ENCODE measurements around the gene MFAP4.

MFAP4 gene

DNA sequence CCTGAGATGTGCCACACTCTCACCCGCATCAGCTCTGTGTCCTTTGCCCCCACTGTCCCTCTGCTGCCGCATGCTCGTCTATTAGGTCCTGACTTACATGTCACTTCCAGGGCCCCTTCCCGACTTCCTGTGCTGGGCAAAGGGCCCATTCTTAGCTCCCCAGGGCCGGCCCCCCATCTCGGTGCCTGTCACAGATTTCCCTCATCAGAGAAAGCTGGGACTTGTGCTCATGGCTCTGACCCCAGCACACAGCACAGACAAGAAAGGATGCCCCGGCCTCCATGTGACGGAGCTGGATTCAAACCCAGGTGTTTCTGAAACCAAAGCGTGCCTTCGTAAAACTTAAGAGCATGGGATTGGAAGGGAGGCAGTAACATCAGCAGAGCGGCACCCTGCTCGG, 14.6 kb downstream of the MFAP4 start:
- no peaks in the 10 kb centered on the region for H3K27me3 ChIP-seq
- peaks cover 46% of the 10 kb centered on the region for H3K4me1 ChIP-seq
- H3K4me3 ChIP-seq, result no peak overlapping the region
- TF ChIP-seq Cebpa-rat (IDR thresholded peaks at IDR 0.05), result no peak
- no peak overlapping the region for H3K27ac ChIP-seq
- H4K20me1 ChIP-seq, result peaks cover 48% of the 10 kb centered on the region
- no peak overlapping the region for H3K9ac ChIP-seq
- peak overlapping the region; percentile 85 for H3K4me2 ChIP-seq
- no peaks in the 10 kb centered on the region for H3K36me3 ChIP-seq
- H3K9me3 ChIP-seq, result no peaks in the 10 kb centered on the region

DNA sequence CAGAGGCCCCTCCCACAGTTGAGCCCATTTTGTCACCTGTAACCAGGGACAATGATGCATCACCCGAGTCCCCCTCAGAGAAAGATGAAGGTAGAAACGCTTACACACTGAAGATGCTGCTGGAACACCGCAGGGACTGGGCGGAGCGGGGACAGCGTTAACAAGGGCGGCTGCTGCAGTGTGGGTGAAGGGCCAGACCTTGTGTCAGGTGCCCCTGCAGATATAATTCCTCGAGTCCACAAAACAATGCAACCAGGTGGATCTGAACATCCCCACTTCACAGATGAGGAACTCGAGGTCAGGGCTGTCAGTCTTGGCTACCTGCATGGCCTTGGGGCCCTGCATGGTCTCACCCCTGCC, 15.0 kb downstream of the MFAP4 start:
- Histone ChIP-seq H4K20me1 (peaks cover 48% of the 10 kb centered on the region), H3K9ac (no peak overlapping the region), H3K36me3 (no peaks in the 10 kb centered on the region), H3K4me1 (peaks cover 43% of the 10 kb centered on the region), H3K9me3 (no peaks in the 10 kb centered on the region), H3K4me3 (no peak overlapping the region), H3K4me2 (peak overlapping the region; percentile 85), H3K27me3 (no peaks in the 10 kb centered on the region), H3K27ac (no peak overlapping the region)
- TF ChIP-seq Cebpa-rat (IDR thresholded peaks at IDR 0.05), result no peak

DNA sequence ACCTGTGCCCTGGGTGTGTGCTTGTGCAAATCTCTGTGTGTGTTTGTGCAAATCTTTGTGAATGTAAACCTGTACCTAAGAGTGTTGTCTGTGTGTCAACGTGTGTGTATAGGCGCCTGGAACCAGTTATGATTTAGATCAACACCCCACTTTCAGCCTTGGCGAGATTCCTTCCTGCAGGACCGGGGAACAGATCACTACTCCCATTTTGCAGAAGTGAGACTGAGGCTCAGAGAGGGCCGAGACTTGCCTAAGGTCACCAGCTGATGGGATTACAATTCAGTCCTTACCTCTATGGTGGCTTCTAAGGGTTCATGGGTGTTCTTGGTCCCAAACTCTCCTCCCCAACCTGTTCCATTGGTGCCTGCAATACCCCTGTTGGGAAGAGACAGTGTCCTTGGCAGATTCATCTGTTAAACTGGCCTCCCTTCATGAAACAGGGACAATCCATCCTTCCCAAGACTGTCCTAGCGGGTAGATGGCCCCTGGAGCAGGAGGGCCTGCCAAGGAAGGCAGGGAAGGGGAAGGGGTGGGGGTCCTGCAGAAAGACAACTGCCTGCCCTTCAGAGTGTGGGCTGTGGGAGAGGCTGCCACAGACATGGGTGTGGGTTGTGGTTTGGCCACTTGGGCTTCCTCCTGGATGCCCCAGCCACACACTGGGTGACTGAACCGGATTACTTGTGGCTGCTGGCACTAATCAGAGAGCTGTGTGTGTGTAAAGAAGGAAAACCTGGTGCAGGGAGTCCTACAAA, 15.6 kb downstream of the MFAP4 start:
- Histone ChIP-seq H3K27ac (no peak overlapping the region), H4K20me1 (peaks cover 48% of the 10 kb centered on the region), H3K27me3 (no peaks in the 10 kb centered on the region), H3K4me2 (peak overlapping the region; percentile 85), H3K36me3 (no peaks in the 10 kb centered on the region), H3K9ac (no peak overlapping the region), H3K9me3 (no peaks in the 10 kb centered on the region), H3K4me1 (peaks cover 37% of the 10 kb centered on the region), H3K4me3 (no peak overlapping the region)
- TF ChIP-seq Cebpa-rat (IDR thresholded peaks at IDR 0.05), result no peak

DNA sequence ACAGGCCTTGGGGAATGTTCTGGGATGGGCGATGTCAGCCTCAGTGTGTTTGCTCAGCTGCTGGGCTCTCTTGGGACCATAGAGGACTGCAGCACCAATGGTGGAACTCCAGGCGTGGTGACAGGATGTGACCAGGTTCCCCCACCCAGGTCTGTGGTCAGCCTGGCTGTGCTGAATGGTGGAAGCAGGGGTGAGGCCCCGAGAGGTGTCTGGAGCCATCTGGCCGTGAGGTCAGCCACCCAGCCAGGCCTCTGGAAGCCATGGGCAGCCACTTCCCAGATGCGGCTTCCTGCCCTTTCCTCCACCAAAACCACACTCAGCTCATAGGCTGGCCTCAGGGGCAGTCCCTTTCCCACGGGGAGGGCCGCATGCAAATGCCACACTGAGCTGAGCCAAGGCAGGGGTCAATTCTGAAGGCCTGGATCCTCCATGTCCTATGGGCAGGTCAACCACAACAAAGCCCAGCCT, 16.5 kb downstream of the MFAP4 start:
- no peaks in the 10 kb centered on the region for H3K36me3 ChIP-seq
- peaks cover 35% of the 10 kb centered on the region for H3K4me1 ChIP-seq
- no peaks in the 10 kb centered on the region for H3K9me3 ChIP-seq
- H3K4me3 ChIP-seq, result no peak overlapping the region
- no peak overlapping the region for H3K9ac ChIP-seq
- no peaks in the 10 kb centered on the region for H3K27me3 ChIP-seq
- H3K4me2 ChIP-seq, result peak overlapping the region; percentile 85
- TF ChIP-seq Cebpa-rat (IDR thresholded peaks at IDR 0.05), result no peak
- H4K20me1 ChIP-seq, result peaks cover 48% of the 10 kb centered on the region
- H3K27ac ChIP-seq, result no peak overlapping the region

DNA sequence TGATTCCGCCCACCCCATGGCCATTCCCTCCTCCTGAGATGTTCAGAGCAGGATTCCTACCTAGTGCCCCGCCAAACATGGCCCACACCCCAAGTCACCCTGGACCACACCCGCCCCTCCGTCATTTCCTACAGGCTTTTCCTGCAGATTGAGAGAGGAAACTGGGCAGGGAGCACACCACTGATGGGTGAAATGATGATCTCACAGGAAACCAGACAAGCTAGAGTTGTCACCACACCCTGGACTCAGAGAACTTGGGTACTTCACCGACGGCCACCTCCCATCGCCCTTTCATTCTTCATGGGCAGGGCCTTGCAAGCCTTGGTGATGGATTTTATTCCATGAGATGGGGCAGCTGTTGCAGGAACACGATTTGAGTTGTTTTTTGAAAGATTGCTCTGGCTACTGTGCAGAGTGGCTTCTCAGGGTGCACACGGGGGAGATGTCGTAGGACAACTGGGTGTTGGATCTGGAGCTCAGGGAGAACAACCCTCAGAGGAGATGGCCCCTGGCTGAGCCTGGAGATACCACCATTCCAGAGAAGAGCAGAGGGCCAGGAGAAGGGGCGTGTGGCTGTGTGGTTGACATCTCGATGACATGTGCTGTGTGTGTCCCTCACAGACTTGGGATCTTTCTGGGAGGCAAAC, 17.0 kb downstream of the MFAP4 start:
- no peak overlapping the region for H3K4me3 ChIP-seq
- H3K36me3 ChIP-seq, result no peaks in the 10 kb centered on the region
- H4K20me1 ChIP-seq, result peaks cover 48% of the 10 kb centered on the region
- no peaks in the 10 kb centered on the region for H3K9me3 ChIP-seq
- peaks cover 35% of the 10 kb centered on the region for H3K4me1 ChIP-seq
- no peak for TF ChIP-seq Cebpa-rat (IDR thresholded peaks at IDR 0.05)
- H3K4me2 ChIP-seq, result peak overlapping the region; percentile 85
- H3K9ac ChIP-seq, result no peak overlapping the region
- H3K27ac ChIP-seq, result no peak overlapping the region
- H3K27me3 ChIP-seq, result 0 out of 2 replicates have a peak, but pooled peaks cover 3% of the 10 kb centered on the region

DNA sequence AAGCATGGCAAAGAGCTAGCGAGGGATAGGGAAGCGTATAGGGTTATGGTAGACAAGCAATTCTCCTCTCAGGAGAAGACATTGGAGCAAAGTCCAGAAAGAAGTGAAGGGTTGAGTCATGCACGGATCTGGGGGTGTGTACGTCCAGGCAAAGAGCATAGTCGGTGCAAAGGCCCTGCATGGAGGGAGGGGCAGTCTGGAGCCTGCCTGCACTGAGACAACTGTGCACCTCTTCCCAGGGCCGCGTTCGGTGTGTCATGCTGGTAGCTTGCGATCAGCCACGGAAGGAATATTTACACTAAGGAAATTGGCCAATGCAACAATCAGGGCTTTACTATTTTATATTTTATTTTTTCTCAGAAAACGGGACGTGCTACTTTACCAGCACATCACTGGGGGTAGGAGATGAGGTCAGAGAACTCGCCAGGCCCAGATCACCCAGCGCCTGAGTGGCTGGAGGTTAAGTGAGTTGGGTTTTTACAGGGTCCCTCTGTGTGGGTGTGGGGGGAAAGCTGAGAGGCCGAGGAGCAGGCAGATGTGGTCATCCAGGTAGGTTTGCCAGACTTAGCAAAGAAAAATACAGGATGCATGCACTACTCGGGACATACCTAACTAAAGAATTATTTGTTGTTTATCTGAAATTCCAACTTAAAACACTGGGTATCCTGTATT, 17.7 kb downstream of the MFAP4 start:
- Histone ChIP-seq H3K4me3 (no peak overlapping the region), H3K4me2 (peak overlapping the region; percentile 85), H4K20me1 (peaks cover 56% of the 10 kb centered on the region), H3K27me3 (0 out of 2 replicates have a peak, but pooled peaks cover 5% of the 10 kb centered on the region), H3K27ac (no peak overlapping the region), H3K9me3 (no peaks in the 10 kb centered on the region), H3K4me1 (peaks cover 35% of the 10 kb centered on the region), H3K36me3 (no peaks in the 10 kb centered on the region), H3K9ac (no peak overlapping the region)
- no peak for TF ChIP-seq Cebpa-rat (IDR thresholded peaks at IDR 0.05)

DNA sequence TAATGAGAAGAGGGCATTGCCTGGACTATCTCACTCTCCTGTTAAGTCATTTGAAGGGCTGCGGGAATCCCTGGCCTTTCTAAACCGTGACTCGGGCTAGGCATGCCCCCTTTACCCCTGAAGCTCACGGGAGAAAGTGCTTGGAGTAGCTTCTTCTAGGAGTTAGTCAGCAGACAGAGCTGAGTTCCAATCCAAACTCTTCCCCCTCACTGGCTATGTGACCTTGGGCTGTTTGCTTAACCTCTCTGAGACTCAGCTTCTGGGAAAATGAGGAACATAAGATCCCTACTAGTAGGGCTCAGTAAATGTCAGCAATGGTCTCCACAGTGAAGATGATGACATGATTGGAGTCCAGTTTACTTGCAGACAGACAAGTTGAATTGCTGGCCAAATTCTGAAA, 18.8 kb downstream of the MFAP4 start:
- no peak overlapping the region for H3K27ac ChIP-seq
- H3K27me3 ChIP-seq, result 0 out of 2 replicates have a peak, but pooled peaks cover 9% of the 10 kb centered on the region
- peaks cover 37% of the 10 kb centered on the region for H3K4me1 ChIP-seq
- no peak for TF ChIP-seq Cebpa-rat (IDR thresholded peaks at IDR 0.05)
- no peak overlapping the region for H3K4me3 ChIP-seq
- no peak overlapping the region for H3K4me2 ChIP-seq
- no peaks in the 10 kb centered on the region for H3K36me3 ChIP-seq
- no peak overlapping the region for H3K9ac ChIP-seq
- peaks cover 59% of the 10 kb centered on the region for H4K20me1 ChIP-seq
- H3K9me3 ChIP-seq, result no peaks in the 10 kb centered on the region

DNA sequence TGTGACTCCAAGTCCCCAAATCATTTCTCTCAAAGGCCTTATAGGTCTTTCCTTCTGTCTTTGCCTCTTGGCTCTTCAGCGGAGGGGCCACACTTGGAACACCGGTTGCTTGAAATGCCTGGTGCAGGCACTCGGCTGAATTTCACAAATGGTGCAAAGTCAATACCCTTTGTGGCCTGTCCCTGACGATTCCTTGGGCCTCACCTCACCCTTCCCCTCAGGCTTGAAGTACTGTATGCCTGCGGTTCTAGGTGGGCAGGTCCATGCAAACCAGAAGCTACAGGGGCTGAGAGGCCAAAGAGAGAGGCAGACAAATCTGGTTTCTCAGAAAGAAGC, 20.4 kb downstream of the MFAP4 start:
- H3K4me3 ChIP-seq, result no peak overlapping the region
- no peak overlapping the region for H3K9ac ChIP-seq
- no peaks in the 10 kb centered on the region for H3K36me3 ChIP-seq
- peaks cover 37% of the 10 kb centered on the region for H3K4me1 ChIP-seq
- H3K27ac ChIP-seq, result no peak overlapping the region
- no peaks in the 10 kb centered on the region for H3K9me3 ChIP-seq
- H3K27me3 ChIP-seq, result 0 out of 2 replicates have a peak, but pooled peaks cover 11% of the 10 kb centered on the region
- H4K20me1 ChIP-seq, result peaks cover 46% of the 10 kb centered on the region
- no peak overlapping the region for H3K4me2 ChIP-seq
- no peak for TF ChIP-seq Cebpa-rat (IDR thresholded peaks at IDR 0.05)

DNA sequence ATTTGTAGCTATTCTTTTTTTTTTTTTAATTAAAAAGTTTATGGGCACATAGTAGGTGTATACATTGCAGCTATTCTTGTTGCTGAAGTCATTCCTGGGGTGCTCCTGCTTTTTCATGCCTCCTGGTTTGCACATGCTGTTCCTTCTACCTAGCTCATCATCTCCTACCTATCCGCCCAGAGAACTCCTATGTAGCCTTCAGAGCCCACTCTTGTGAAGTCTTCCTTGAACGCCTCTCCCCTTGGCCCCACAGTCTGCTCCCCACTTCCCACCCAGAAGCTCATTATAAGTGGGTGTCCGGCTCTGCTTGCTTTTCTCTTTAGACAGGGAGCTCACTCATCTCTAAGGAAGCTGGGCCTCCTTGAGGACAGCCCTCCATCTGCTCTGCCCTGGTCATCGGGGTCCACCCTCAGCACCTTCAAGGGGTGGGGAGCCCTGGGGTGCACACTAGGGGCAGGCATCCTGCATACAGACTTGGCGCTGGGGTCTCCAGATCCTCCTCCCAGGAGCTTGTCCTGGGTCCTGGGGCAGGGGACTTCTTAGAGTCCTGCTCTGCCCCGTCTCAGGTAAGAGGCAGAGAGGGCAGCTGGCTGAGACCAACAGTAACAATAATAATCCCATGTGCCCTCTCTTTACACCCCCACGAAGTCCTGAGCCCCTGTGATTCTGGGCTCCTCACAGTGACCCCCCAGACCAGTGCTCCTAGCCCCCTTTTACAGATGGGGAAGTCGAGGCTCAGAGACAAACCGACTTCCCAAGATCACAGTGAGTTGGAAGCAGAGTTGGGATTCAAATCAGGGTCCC, 21.0 kb downstream of the MFAP4 start:
- Histone ChIP-seq H3K27ac (no peak overlapping the region), H4K20me1 (peaks cover 40% of the 10 kb centered on the region), H3K4me3 (no peak overlapping the region), H3K4me2 (no peak overlapping the region), H3K27me3 (0 out of 2 replicates have a peak, but pooled peaks cover 11% of the 10 kb centered on the region), H3K4me1 (peaks cover 31% of the 10 kb centered on the region), H3K36me3 (no peaks in the 10 kb centered on the region), H3K9ac (no peak overlapping the region), H3K9me3 (no peaks in the 10 kb centered on the region)
- TF ChIP-seq Cebpa-rat (IDR thresholded peaks at IDR 0.05), result no peak
